Measurements from ENCODE around the gene FAM89A. TPM values are rescaled to one million over a fixed set of nuclear protein-coding genes. Genes with fewer than 3 reads are reported as not detected.

The FAM89A gene
- total and polyA plus RNA-seq, 4 donors = 14.3 to 27.1 (median 23.2) TPM

- peaks cover 0 to 2% (median 0%) of the 10 kb centered on the region in 5 donors for H3K4me1 ChIP-seq (ENCODE audit: control insufficient read depth in 5 of 5, insufficient read depth in 5 of 5, low read length in 5 of 5)
- DNase-seq (no peak), ATAC-seq (ENCODE audit: insufficient read depth, low FRiP score) (no peak)
- H3K9ac ChIP-seq (ENCODE audit: insufficient read depth in 1 of 2, low read length in 2 of 2) = no peak overlapping the region
- peaks cover 0 to 3% (median 0%) of the 10 kb centered on the region in 3 donors for H3K27me3 ChIP-seq (ENCODE audit: control insufficient read depth in 3 of 3, insufficient read depth in 3 of 3, low read length in 2 of 3)
- WGBS, 2 donors = 94 to 97% methylated on average over 1 of the region's 1 CpG
- TF ChIP-seq CTCF (IDR thresholded peaks at IDR 0.05; ENCODE audit: control extremely low read depth, extremely low read depth) = no peak
- H3K27ac ChIP-seq (ENCODE audit: low read depth in 1 of 2, low read length in 1 of 2) = no peak overlapping the region
- H3K9me3 ChIP-seq (ENCODE audit: control insufficient read depth in 4 of 4, insufficient read depth in 3 of 4, low read length in 3 of 4) = peaks cover 0 to 5% (median 0%) of the 10 kb centered on the region in 4 donors
- H3K36me3 ChIP-seq (ENCODE audit: control insufficient read depth in 4 of 4, insufficient read depth in 4 of 4, low read length in 4 of 4) = no peaks in the 10 kb centered on the region
- H3K4me3 ChIP-seq = no peak overlapping the region
These were observed 19.6 kb upstream of the FAM89A start for GRCh38 chr1:231059566-231060193.

- H3K27ac ChIP-seq (ENCODE audit: low read depth in 1 of 2, low read length in 1 of 2) = no peak overlapping the region
- peaks cover 0 to 3% (median 0%) of the 10 kb centered on the region in 3 donors for H3K27me3 ChIP-seq (ENCODE audit: control insufficient read depth in 3 of 3, insufficient read depth in 3 of 3, low read length in 2 of 3)
- ATAC-seq (ENCODE audit: insufficient read depth, low FRiP score) = no peak
- H3K4me3 ChIP-seq = no peak overlapping the region
- no peaks in the 10 kb centered on the region for H3K36me3 ChIP-seq (ENCODE audit: control insufficient read depth in 4 of 4, insufficient read depth in 4 of 4, low read length in 4 of 4)
- TF ChIP-seq CTCF (IDR thresholded peaks at IDR 0.05; ENCODE audit: control extremely low read depth, extremely low read depth) = no peak
- peaks cover 0 to 13% (median 0%) of the 10 kb centered on the region in 5 donors for H3K4me1 ChIP-seq (ENCODE audit: control insufficient read depth in 5 of 5, insufficient read depth in 5 of 5, low read length in 5 of 5)
- no peak overlapping the region for H3K9ac ChIP-seq (ENCODE audit: insufficient read depth in 1 of 2, low read length in 2 of 2)
- no peak for DNase-seq
- peaks cover 0 to 5% (median 0%) of the 10 kb centered on the region in 4 donors for H3K9me3 ChIP-seq (ENCODE audit: control insufficient read depth in 4 of 4, insufficient read depth in 3 of 4, low read length in 3 of 4)
- 80 to 88% methylated on average over 8 of the region's 8 CpGs for WGBS, 2 donors
These were observed 18.5 kb upstream of the FAM89A start for GRCh38 chr1:231058416-231059109.

- H3K36me3 ChIP-seq (ENCODE audit: control insufficient read depth in 4 of 4, insufficient read depth in 4 of 4, low read length in 4 of 4) = no peaks in the 10 kb centered on the region
- H3K4me1 ChIP-seq (ENCODE audit: control insufficient read depth in 5 of 5, insufficient read depth in 5 of 5, low read length in 5 of 5) = peaks cover 0 to 23% (median 4%) of the 10 kb centered on the region in 5 donors
- peaks cover 0 to 3% (median 0%) of the 10 kb centered on the region in 3 donors for H3K27me3 ChIP-seq (ENCODE audit: control insufficient read depth in 3 of 3, insufficient read depth in 3 of 3, low read length in 2 of 3)
- no peak for TF ChIP-seq CTCF (IDR thresholded peaks at IDR 0.05; ENCODE audit: control extremely low read depth, extremely low read depth)
- no peak overlapping the region for H3K27ac ChIP-seq (ENCODE audit: low read depth in 1 of 2, low read length in 1 of 2)
- 92 to 98% methylated on average over 3 of the region's 3 CpGs for WGBS, 2 donors
- H3K4me3 ChIP-seq = no peak overlapping the region
- H3K9ac ChIP-seq (ENCODE audit: insufficient read depth in 1 of 2, low read length in 2 of 2) = no peak overlapping the region
- peaks cover 0 to 5% (median 0%) of the 10 kb centered on the region in 4 donors for H3K9me3 ChIP-seq (ENCODE audit: control insufficient read depth in 4 of 4, insufficient read depth in 3 of 4, low read length in 3 of 4)
- DNase-seq (no peak), ATAC-seq (ENCODE audit: insufficient read depth, low FRiP score) (no peak)
These were observed 17.4 kb upstream of the FAM89A start for GRCh38 chr1:231057410-231057809.

Data from lung (tissue), 12 donors.